ENCODE results near the gene BTBD9. TPM values are rescaled to one million over a fixed set of nuclear protein-coding genes. Genes with fewer than 3 reads are reported as not detected.

BTBD9 gene
- total and polyA plus RNA-seq, 2 donors (not counting 3 experiments of a cell fraction or from before 2014, with no cell fraction given): 4.9 to 15.0 TPM

- dilution Hi-C loops (cut with MboI; ENCODE audit: extremely low pct_ligation_motif_present, low sequenced_read_pairs): no loop called here
Observed at GRCh38 chr6:38593998-38594665, 45.6 kb downstream of the BTBD9 start.

More at GRCh38 chr6:38593998-38594665, 45.6 kb downstream of the BTBD9 start:
- no peak overlapping the region for H3K4me3 ChIP-seq (replicated peaks in 1 of 3; ENCODE audit: insufficient read depth in 1 of 3, low read depth in 1 of 3, low read length in 3 of 3)
- H3K27ac ChIP-seq (ENCODE audit: insufficient read depth, low read depth, low read length): no peak overlapping the region
- intact Hi-C loops (cut with micrococcal nuclease): no loop called here
- peaks cover 3 to 4% of the 10 kb centered on the region in 2 experiments for H3K36me3 ChIP-seq (ENCODE audit: control insufficient read depth in 2 of 2, extremely low read depth in 1 of 2, insufficient read depth in 2 of 2, low read length in 2 of 2)
- no peak for DNase-seq (ENCODE audit: low read depth, low spot score)
- CTCF ChIA-PET: interaction anchor here (1.3 kb wide), 1 partner anchor 46 kb away, joined by 3 read pairs; the partner anchor contains the start of gene BTBD9
- H3K9me3 ChIP-seq (replicated peaks; ENCODE audit: control insufficient read depth, insufficient read depth, low read length): no peaks in the 10 kb centered on the region
- no peak overlapping the region for H2AFZ ChIP-seq (ENCODE audit: low read depth, low read length)
- no peak overlapping the region for H3K4me2 ChIP-seq (ENCODE audit: insufficient read depth, low read length)
- no TSS peak for BruUV-seq (replicated peaks)
- TF ChIP-seq FOS (IDR thresholded peaks at IDR 0.05; ENCODE audit: borderline replicate concordance, insufficient read depth, low read length): no peak
- no peak for TF ChIP-seq MYC (IDR thresholded peaks at IDR 0.05; ENCODE audit: low read depth, low read length)
- TF ChIP-seq JUN (IDR thresholded peaks at IDR 0.05; ENCODE audit: borderline replicate concordance, insufficient read depth, insufficient read length, low read depth): no peak
- no peak for TF ChIP-seq POLR2A (IDR thresholded peaks at IDR 0.05; ENCODE audit: low read depth, low read length)
- TF ChIP-seq MAX (IDR thresholded peaks at IDR 0.05; ENCODE audit: insufficient read depth, insufficient read length): no peak
- TF ChIP-seq GATA2 (IDR thresholded peaks at IDR 0.05; ENCODE audit: insufficient read depth, insufficient read length, low read depth, low read length): no peak
- TF ChIP-seq POLR2AphosphoS5 (IDR thresholded peaks at IDR 0.05; ENCODE audit: insufficient read depth, low read depth, low read length): no peak
- no peak for TF ChIP-seq EZH2 (IDR thresholded peaks at IDR 0.05; ENCODE audit: borderline replicate concordance, low read depth, low read length, severe bottlenecking)
- no peak for TF ChIP-seq CTCF (IDR thresholded peaks at IDR 0.05; ENCODE audit: extremely low read depth in 1 of 2, insufficient read depth in 1 of 2, low read depth in 1 of 2, low read length in 2 of 2)
- no peaks in the 10 kb centered on the region for H4K20me1 ChIP-seq (replicated peaks; ENCODE audit: control insufficient read depth, extremely low read depth, insufficient read depth, low read length)
- no peaks in the 10 kb centered on the region for H3K27me3 ChIP-seq (ENCODE audit: control insufficient read depth in 2 of 2, insufficient read depth in 2 of 2, low read length in 2 of 2)
- POLR2A ChIA-PET: no interaction called here
- no peaks in the 10 kb centered on the region for H3K4me1 ChIP-seq (ENCODE audit: control insufficient read depth, extremely low read depth, insufficient read depth, low read length)
- H3K9me1 ChIP-seq (replicated peaks; ENCODE audit: control insufficient read depth, extremely low read depth, insufficient read depth, low read length): no peaks in the 10 kb centered on the region
- no peaks in the 10 kb centered on the region for H3K79me2 ChIP-seq (ENCODE audit: control insufficient read depth, insufficient read depth, low read length)
- FAIRE-seq: no peak
- H3K9ac ChIP-seq (replicated peaks; ENCODE audit: extremely low read depth, insufficient read depth, low read length): no peak overlapping the region

Data from endothelial cell of umbilical vein (primary cell).